Measurements from ENCODE around the gene AFG1L.
"Not testable (repeated sequence)": the region's sequence is repeated elsewhere in the genome, so short reads cannot be mapped to it uniquely, and the experiment has no call there.

AFG1L gene

GRCh38 chr6:108294727-108295625 lies at the start of gene AFG1L:
Gene AFG1L (plus strand): TSS chr6:108295054. CDS start chr6:108295080, 26 bp downstream.
- DNase-seq = peak; percentile 87

GRCh38 chr6:108245095-108245494 lies 49.8 kb upstream of the AFG1L start:
- not testable (repeated sequence) for DNase-seq

- DNase-seq = no peak
Measured at GRCh38 chr6:108247965-108248536, 46.8 kb upstream of the AFG1L start.

- no peak for DNase-seq
Measured at GRCh38 chr6:108250240-108250866, 44.5 kb upstream of the AFG1L start.

- no peak for DNase-seq
Measured at GRCh38 chr6:108251252-108251651, 43.6 kb upstream of the AFG1L start.

GRCh38 chr6:108252055-108252454 lies 42.8 kb upstream of the AFG1L start:
- DNase-seq = no peak

- DNase-seq = no peak
Measured at GRCh38 chr6:108253241-108253640, 41.6 kb upstream of the AFG1L start.

GRCh38 chr6:108254433-108255410 lies 40.1 kb upstream of the AFG1L start:
- no peak for DNase-seq

GRCh38 chr6:108260126-108260808 lies 34.6 kb upstream of the AFG1L start:
- peak; percentile 19 for DNase-seq

- peak; percentile 90 for DNase-seq
Measured at GRCh38 chr6:108260809-108261569, 33.9 kb upstream of the AFG1L start, which contains the start of gene SNX3. Gene SNX3 (minus strand): TSS chr6:108261040. CDS start chr6:108260921, 119 bp downstream.

GRCh38 chr6:108263371-108263770 lies 31.5 kb upstream of the AFG1L start:
- DNase-seq = no peak

GRCh38 chr6:108268845-108269244 lies 26.0 kb upstream of the AFG1L start:
- DNase-seq = no peak

- DNase-seq = not testable (repeated sequence)
Measured at GRCh38 chr6:108269955-108270354, 24.9 kb upstream of the AFG1L start.

GRCh38 chr6:108274546-108274945 lies 20.3 kb upstream of the AFG1L start:
- no peak for DNase-seq

GRCh38 chr6:108275976-108276375 lies 18.9 kb upstream of the AFG1L start:
- DNase-seq = no peak

- no peak for DNase-seq
Measured at GRCh38 chr6:108277295-108277694, 17.6 kb upstream of the AFG1L start.

- no peak for DNase-seq
Measured at GRCh38 chr6:108277831-108278230, 17.0 kb upstream of the AFG1L start.

GRCh38 chr6:108285381-108285780 lies 9.5 kb upstream of the AFG1L start:
- no peak for DNase-seq

- no peak for DNase-seq
Measured at GRCh38 chr6:108286366-108286765, 8.5 kb upstream of the AFG1L start.

- no peak for DNase-seq
Measured at GRCh38 chr6:108287373-108287772, 7.5 kb upstream of the AFG1L start.

- DNase-seq = no peak
Measured at GRCh38 chr6:108288742-108289141, 6.1 kb upstream of the AFG1L start.
